GM10248 (cell line): ENCODE results near the gene RIC8A.

Experiments
- CTCF ChIA-PET: fragments of 300-600 bp; sonication (Branson Sonifier 250); formaldehyde crosslinking; extraction: SDS; loops from one replicate; lab custom pipeline; 2021; ENCODE audit warnings: antibody characterized with exemption; lab: Yijun Ruan, JAX
- POLR2A ChIA-PET: fragments of 350-650 bp; sonication (Branson Sonifier 250); formaldehyde crosslinking; extraction: SDS; loops from one replicate; lab custom pipeline; 2020; ENCODE audit warnings: antibody characterized with exemption; lab: Yijun Ruan, JAX
- DNase-seq: peaks from one replicate; pipeline ENCODE4 v3.0.0; 2012; ENCODE audit errors: extremely low spot score
- CTCF ChIP-seq: IDR thresholded peaks from 2 replicates; pipeline ENCODE4 v1.5.1; 2012; ENCODE audit warnings: mild to moderate bottlenecking, low read depth; ENCODE audit errors: extremely low read depth, missing control alignments, control extremely low read depth

Gene RIC8A

GRCh38 chr11:202490-202889 lies 5.0 kb upstream of the RIC8A start:
- ChIA-PET POLR2A (no interaction called here), CTCF (interaction anchor here (1.6 to 1.8 kb wide), 2 partner anchors 48 to 352 kb away, joined by 3 to 5 read pairs; no protein-coding TSS in a partner anchor)
- no peak for TF ChIP-seq CTCF
- no peak for DNase-seq

GRCh38 chr11:203056-203944 lies 4.2 kb upstream of the RIC8A start:
- DNase-seq: no peak
- ChIA-PET POLR2A (no interaction called here), CTCF (interaction anchor here (0.8 to 1.8 kb wide), 3 partner anchors 48 to 351 kb away, joined by 3 to 5 read pairs (median 3); no protein-coding TSS in a partner anchor)
- TF ChIP-seq CTCF: no peak

GRCh38 chr11:203945-204586 lies 3.4 kb upstream of the RIC8A start:
- no peak for TF ChIP-seq CTCF
- CTCF ChIA-PET: interaction anchor here (0.8 to 1.8 kb wide), 3 partner anchors 47 to 350 kb away, joined by 3 to 5 read pairs (median 3); no protein-coding TSS in a partner anchor
- no peak for DNase-seq
- POLR2A ChIA-PET: interaction anchor here (0.6 kb wide), 1 partner anchor 151 kb away, joined by 9 read pairs; no protein-coding TSS in a partner anchor

GRCh38 chr11:204587-205109 lies 2.9 kb upstream of the RIC8A start:
- no peak for TF ChIP-seq CTCF
- DNase-seq: no peak
- POLR2A ChIA-PET: interaction anchor here (0.6 kb wide), 1 partner anchor 151 kb away, joined by 9 read pairs; no protein-coding TSS in a partner anchor
- CTCF ChIA-PET: no interaction called here

- POLR2A ChIA-PET: no interaction called here
- CTCF ChIA-PET: interaction anchor here (0.7 kb wide), 1 partner anchor 53 kb away, joined by 3 read pairs; no protein-coding TSS in a partner anchor
- DNase-seq: no peak
- no peak for TF ChIP-seq CTCF
These were observed 2.1 kb upstream of the RIC8A start for GRCh38 chr11:205221-206001.
